Ishikawa (cell line): ENCODE measurements around the gene FBXO41.

Experiments
- CEBPB ChIP-seq: IDR thresholded peaks from 2 replicates; pipeline ENCODE4 v1.6.1; 2012
- CREB1 ChIP-seq: IDR thresholded peaks from 2 replicates; pipeline ENCODE4 v1.6.1; 2012; ENCODE audit warnings: low read depth
- EGR1 ChIP-seq: IDR thresholded peaks from 2 replicates; pipeline ENCODE4 v1.6.1; 2012
- EP300 ChIP-seq: IDR thresholded peaks from 2 replicates; pipeline ENCODE4 v1.6.1; 2012; ENCODE audit warnings: borderline replicate concordance
- FOXM1 ChIP-seq: IDR thresholded peaks from 2 replicates; pipeline ENCODE4 v1.6.1; 2012; ENCODE audit warnings: low read depth, borderline replicate concordance
- NFIC ChIP-seq: IDR thresholded peaks from 2 replicates; pipeline ENCODE4 v1.6.1; 2012
- RAD21 ChIP-seq: IDR thresholded peaks from 2 replicates; pipeline ENCODE4 v1.6.1; 2012; ENCODE audit warnings: low read depth
- TAF1 ChIP-seq: IDR thresholded peaks from 2 replicates; pipeline ENCODE4 v1.6.1; 2012; ENCODE audit warnings: low read depth, mild to moderate bottlenecking
- TCF12 ChIP-seq: IDR thresholded peaks from 2 replicates; pipeline ENCODE4 v1.6.1; 2012; ENCODE audit warnings: low read depth
- TEAD4 ChIP-seq: IDR thresholded peaks from 2 replicates; pipeline ENCODE4 v1.6.1; 2012
- YY1 ChIP-seq: IDR thresholded peaks from 2 replicates; pipeline ENCODE4 v1.6.1; 2012; ENCODE audit warnings: low read depth
- ZBTB7A ChIP-seq: IDR thresholded peaks from 2 replicates; pipeline ENCODE4 v1.6.1; 2012; ENCODE audit warnings: low read depth
- TF ChIP-seq, protein P1 (sequence below): IDR thresholded peaks from 2 replicates; pipeline ENCODE4 v1.6.1; 2012
- TF ChIP-seq, protein P2 (sequence below): IDR thresholded peaks from 2 replicates; pipeline ENCODE4 v1.6.1; 2012; ENCODE audit warnings: low read depth, mild to moderate bottlenecking
- TF ChIP-seq, protein P3 (sequence below): IDR thresholded peaks from 2 replicates; pipeline ENCODE4 v1.6.1; 2012

The FBXO41 gene

DNA sequence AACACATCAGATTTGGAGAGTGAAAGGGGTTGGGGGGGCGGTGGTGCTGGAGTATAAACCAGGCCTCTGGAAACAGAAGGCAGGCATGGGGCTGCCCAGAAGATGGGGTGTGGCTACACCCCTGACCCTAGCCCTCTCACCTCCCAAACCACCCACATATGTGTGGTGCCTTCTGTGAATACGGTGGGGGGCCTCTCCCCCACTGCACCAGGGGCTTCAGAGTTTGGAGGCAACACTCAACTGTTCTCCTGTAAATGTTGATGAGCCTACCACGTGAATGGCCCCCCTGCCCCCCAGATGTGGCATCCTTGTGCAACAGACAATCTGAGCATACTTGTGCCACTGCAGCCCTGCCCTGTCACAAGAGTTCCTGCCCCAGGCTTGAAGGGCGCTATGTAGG lies 19.5 kb downstream of the FBXO41 start:
- TF ChIP-seq TAF1 = no peak
- 0 out of 2 replicates have a peak, but pooled peaks have one; percentile 14 for TF ChIP-seq CEBPB

DNA sequence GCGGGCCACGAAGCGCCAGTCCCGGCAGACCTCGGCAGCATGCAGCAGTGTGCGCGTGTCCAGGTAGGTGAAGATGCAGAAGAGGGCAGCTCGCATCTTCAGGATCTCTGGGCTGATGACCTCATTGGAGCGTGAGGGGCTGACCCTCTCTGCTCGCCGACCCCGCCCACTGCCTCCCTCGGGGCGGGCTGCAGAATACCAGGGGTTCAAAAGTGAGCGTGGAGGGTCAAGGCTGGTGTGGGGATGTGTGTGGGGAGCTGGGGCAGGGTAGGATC lies 20.0 kb downstream of the FBXO41 start:
- TF ChIP-seq, protein P1, sequence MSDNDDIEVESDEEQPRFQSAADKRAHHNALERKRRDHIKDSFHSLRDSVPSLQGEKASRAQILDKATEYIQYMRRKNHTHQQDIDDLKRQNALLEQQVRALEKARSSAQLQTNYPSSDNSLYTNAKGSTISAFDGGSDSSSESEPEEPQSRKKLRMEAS = no peak
- TF ChIP-seq, protein P2, sequence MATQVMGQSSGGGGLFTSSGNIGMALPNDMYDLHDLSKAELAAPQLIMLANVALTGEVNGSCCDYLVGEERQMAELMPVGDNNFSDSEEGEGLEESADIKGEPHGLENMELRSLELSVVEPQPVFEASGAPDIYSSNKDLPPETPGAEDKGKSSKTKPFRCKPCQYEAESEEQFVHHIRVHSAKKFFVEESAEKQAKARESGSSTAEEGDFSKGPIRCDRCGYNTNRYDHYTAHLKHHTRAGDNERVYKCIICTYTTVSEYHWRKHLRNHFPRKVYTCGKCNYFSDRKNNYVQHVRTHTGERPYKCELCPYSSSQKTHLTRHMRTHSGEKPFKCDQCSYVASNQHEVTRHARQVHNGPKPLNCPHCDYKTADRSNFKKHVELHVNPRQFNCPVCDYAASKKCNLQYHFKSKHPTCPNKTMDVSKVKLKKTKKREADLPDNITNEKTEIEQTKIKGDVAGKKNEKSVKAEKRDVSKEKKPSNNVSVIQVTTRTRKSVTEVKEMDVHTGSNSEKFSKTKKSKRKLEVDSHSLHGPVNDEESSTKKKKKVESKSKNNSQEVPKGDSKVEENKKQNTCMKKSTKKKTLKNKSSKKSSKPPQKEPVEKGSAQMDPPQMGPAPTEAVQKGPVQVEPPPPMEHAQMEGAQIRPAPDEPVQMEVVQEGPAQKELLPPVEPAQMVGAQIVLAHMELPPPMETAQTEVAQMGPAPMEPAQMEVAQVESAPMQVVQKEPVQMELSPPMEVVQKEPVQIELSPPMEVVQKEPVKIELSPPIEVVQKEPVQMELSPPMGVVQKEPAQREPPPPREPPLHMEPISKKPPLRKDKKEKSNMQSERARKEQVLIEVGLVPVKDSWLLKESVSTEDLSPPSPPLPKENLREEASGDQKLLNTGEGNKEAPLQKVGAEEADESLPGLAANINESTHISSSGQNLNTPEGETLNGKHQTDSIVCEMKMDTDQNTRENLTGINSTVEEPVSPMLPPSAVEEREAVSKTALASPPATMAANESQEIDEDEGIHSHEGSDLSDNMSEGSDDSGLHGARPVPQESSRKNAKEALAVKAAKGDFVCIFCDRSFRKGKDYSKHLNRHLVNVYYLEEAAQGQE = no peak

DNA sequence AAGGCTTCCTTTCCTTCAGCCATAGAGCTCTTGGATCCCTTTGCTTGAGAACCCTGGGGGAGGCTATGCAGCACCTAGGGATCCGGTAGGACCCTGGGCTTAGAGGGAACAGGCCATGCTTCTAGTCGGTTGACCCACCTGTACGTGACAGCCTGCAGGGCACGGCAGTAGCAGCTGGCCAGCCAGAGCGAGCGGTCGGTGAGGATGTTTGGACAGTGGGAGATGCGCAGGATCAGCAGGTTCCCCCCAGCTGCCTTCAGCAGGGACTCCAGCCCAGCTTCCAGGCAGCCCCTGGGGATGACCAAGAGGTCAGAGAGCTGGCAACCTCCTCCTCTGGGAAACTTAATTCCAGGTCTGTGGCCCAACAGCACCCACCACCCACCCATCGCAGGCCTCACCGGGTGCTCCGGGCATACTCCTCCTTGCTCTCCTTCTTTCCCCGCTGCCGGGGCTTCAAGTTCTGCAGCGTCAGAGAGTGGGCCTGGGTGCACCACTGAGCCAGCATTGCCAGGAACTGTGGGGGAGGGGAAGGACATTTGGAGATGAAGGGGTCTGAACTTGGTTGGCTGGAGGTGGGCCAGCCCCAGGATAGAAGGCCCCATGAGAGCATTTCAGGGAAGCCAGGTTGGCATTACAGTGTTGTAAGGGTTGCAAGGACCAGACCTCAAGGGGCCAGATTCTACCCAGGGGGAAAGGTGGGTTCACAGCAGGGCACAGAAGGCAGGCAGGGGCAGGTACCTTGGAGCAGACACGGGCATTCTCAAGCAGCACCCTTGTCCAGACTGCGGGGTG lies 20.5 kb downstream of the FBXO41 start:
- no peak for TF ChIP-seq CEBPB
- no peak for TF ChIP-seq TCF12
- no peak for TF ChIP-seq EGR1
- TF ChIP-seq, protein P2 = no peak
- no peak for TF ChIP-seq EP300
- TF ChIP-seq NFIC = no peak
- no peak for TF ChIP-seq ZBTB7A
- TF ChIP-seq, protein P3, sequence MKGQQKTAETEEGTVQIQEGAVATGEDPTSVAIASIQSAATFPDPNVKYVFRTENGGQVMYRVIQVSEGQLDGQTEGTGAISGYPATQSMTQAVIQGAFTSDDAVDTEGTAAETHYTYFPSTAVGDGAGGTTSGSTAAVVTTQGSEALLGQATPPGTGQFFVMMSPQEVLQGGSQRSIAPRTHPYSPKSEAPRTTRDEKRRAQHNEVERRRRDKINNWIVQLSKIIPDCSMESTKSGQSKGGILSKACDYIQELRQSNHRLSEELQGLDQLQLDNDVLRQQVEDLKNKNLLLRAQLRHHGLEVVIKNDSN = no peak
- no peak for TF ChIP-seq RAD21

DNA sequence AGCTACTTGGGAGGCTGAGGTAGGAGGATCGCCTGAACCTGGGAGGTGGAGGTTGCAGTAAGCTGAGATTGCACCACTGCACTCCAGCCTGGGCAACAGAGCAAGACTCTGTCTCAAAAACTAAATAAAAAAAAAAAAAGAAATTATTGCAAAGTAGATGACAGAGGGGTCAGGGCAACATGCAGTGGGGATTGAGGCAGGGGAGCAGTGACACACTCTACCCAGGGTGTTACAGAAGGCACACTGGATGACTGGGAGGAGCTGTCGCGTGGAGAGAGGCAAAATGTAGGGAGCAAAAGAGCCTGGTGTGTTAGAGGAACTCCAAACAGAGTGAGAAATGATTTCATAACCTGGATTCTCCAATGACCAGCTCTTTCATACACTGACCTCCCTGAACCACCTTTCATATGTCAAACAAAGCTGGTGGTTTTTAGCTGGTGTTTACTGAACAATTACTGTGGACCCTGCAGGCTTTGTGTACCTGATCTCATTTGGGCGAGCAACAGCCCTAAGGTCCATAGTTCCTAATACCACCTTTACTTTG lies 22.1 kb downstream of the FBXO41 start:
- TF ChIP-seq YY1 (no peak), FOXM1 (no peak), ZBTB7A (no peak), TEAD4 (no peak), EP300 (no peak), TCF12 (no peak)
- TF ChIP-seq, protein P2 = no peak

DNA sequence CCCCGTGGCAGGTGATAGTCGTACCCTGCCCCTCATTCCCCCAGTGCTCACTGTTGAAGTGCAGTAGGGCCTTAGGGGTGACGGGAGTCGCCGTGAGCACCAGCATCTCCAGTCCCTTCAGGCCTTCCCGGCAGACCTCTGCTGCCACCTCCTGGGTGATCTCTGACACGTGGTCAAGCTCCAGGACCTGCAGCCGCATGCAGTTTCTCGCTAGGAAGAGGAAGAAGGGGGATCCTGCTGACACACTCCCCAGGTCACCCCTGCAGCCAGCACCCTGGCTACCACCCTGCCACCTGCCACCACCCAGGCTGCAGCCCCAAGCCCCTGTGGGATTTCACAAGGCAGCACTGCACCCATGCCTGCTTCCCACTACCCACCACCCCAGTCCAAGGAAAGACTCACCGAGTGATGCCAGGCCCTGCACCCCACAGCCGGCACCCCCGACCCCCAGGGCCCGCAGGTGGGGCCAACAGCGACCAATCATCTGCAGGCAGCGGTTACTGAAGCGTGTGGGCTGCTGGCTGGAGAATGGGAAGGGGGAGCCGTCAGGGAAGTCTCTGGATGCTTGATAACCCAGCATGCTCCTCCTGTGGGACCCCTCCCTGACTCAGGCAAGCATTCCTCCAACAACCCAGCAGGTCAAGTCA lies 23.8 kb downstream of the FBXO41 start:
- TF ChIP-seq TCF12 (no peak), EGR1 (no peak), TAF1 (no peak), EP300 (no peak), CEBPB (no peak), RAD21 (peak; percentile 58; the same call in 1 of the 2 replicates), NFIC (no peak), YY1 (no peak), TEAD4 (no peak), CREB1 (no peak), ZBTB7A (no peak), FOXM1 (no peak)
- TF ChIP-seq, protein P3 = peak; percentile 46
- TF ChIP-seq, protein P1 = 0 out of 2 replicates have a peak, but pooled peaks have one; percentile 33
- TF ChIP-seq, protein P2 = no peak
